NCI-H345 (cell line): ENCODE measurements around the gene ARSA.

Experiments used
- DNase-seq: peaks from one replicate; lab custom pipeline; 2025; lab: John Stamatoyannopoulos, UW

Gene ARSA

DNA sequence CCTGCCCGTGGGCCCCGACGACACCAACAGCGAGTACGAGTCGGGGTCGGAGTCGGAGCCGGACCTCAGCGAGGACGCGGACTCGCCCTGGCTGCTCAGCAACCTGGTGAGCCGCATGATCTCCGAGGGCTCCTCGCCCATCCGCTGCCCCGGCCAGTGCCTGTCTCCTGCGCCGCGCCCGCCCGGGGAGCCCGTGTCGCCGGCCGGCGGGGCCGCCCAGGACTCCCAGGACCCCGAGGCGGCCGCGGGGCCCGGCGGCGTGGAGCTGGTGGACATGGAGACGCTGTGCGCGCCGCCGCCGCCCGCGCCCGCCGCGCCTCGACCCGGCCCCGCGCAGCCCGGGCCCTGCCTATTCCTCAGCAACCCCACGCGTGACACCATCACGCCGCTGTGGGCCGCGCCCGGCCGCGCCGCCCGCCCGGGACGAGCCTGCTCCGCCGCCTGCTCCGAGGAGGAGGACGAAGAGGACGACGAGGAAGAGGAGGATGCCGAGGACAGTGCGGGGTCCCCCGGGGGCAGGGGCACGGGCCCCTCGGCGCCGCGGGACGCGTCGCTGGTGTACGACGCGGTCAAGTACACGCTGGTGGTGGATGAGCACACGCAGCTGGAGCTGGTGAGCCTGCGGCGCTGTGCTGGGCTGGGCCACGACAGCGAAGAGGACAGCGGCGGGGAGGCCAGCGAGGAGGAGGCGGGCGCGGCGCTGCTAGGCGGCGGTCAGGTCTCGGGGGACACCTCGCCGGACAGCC lies 23.5 kb downstream of the ARSA start:
- DNase-seq, result no peak

DNA sequence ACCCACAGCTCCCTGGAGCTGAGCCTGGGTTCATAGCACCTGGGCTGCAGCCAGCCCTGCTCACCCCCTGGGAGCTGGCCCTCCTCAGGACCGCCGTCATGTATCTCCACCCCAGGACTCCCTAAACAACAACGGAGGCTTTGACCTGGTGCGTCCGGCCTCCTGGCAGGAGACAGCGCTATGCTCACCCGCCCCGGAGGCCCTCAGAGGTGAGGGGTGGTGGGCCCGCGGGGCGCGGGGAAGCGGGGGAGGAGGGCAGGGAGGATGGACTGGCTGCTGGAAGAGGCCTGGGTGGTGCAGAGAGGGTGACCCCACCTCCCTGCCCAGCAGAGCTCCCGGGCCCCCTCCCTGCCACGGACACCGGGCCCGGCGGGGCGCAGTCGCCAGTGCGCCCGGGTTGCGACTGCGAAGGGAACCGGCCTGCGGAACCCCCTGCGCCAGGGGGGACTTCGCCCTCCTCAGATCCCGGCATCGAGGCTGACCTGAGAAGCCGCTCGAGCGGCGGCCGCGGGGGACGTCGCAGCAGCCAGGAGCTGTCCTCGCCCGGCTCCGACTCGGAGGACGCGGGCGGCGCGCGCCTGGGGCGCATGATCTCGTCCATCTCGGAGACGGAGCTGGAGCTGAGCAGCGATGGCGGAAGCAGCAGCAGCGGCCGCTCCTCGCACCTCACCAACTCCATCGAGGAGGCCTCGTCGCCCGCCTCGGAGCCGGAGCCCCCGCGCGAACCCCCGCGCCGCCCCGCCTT lies 24.3 kb downstream of the ARSA start:
- DNase-seq, result no peak

DNA sequence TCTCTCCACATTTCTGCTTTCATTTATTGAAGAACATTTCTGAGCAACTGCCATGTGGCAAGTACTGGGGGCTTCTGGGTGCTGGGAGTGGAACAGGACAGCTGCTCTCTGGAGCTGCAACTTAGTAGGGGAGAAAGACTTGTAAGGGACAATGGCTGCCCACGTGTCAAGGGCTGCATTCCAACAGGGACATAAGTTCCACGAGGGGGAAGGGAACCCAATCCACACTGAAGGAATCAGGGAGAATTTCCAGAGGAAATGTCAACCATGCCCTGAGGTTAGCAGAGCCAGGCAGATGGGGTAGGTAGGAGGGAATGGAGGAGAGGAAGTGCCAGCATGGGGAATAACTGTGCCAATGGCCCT lies 25.6 kb downstream of the ARSA start:
- DNase-seq, result no peak

DNA sequence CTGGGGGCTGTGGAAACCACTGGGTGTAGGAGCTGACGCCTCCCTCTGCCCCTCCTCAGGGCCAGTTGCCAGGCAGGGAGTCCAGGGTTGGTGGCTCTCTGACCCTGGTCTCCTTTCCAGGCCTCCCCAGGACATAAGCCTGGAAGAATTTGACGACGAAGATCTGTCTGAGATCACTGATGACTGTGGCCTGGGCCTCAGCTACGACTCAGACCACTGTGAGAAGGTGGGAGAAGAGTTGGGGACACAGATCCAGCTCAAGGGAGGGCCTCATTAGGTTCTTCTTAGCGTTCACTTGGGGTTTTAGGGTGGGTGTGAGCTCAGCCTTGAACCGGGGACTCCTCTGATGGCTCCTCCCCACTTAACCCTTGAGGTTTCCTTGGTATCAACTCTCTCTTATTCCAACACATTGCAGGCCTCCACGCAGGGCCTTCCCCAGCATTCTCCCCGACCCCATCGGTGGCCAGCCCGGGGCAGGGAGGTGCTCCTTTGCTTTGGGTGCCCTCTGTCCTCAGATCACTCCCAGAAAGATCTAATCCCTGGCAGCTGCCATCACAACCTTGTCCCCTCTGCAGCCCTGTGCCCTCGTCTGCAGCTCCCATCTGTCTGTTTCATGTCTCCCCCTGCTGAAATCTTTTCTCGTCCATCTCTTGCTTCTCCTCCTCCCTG lies 26.1 kb downstream of the ARSA start:
- no peak for DNase-seq

GRCh38 chr22:50600967-50601668 lies 26.8 kb downstream of the ARSA start:
- no peak for DNase-seq

DNA sequence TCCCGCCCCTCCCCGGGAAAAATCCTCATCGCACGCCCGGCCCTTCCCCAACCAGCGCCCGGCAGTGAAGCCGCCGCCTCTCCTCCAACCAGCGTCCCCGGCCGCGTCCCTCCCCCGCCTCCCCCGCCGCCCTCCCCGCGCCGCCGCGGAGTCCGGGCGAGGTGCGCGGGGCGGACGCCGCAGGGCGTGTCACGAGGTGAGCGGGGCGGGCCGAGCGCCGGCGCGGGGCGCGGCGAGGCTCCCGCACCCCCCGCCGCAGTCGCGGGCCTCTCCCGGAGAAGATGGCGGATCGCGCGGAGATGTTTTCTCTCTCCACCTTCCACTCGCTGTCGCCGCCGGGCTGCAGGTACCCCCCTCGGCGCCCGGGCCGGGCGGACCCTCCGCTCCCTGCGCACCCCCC lies 27.4 kb downstream of the ARSA start, which contains the start of gene MAPK8IP2:
Gene MAPK8IP2 (plus strand): TSS at position 256 of the 400 bp plus-strand sequence. CDS start 26 bp downstream, at position 282.
- peak; percentile 68 for DNase-seq

DNA sequence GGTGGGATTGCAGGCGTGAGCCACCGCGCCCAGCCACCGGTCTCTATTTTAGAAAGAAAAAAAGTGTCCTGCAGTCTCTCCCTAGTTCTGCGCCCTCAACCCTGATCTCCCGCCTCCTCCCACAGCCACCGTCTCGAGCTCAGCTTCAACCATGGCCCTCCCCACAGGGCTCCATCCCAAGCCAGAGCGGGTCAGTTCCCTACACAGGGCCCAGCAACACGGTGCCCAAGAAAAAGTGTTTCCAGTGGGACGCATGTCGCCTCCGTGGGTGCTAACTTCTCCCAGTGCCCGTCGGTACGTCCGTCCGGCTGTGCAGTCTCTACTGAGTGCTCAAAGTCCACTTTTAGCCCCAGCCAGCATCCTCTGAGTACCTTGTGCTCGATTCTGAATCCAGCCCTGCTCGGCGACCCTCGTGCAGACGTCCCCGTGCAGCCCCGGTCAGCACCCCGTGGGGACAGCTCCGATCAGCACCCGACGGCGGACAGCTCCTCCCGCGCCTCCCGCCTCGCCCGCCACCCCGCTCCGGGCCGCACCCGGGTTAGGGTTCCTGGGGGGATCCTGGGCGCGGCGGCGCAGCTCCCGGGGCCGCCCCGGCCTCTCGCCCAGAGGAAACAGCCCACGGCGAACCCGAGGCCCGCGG lies 28.0 kb downstream of the ARSA start:
- no peak for DNase-seq

- DNase-seq, result no peak
Observed at GRCh38 chr22:50597097-50597496, 30.9 kb downstream of the ARSA start.

GRCh38 chr22:50595189-50595588 lies 32.8 kb downstream of the ARSA start:
- no peak for DNase-seq

GRCh38 chr22:50587407-50587806 lies 40.5 kb downstream of the ARSA start:
- no peak for DNase-seq

DNA sequence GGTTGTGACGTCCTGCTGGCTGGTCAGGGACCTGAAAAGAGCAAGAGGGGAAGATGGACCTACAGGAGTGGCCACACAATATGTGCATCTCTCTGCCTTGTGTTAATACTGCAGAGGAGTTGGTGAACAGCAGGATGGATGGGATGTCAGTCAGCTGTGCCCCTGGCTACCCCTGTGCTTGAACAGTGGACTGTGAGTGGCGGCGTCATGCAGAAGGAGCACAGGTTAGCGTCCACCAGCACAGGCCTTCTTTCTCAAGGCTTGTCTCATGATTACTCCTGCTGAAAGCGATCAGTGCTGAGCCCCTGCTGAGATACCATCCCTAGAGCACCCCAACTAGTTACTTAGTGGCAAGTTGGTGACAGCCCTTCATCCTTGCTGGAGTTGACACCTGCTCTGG lies 41.5 kb downstream of the ARSA start:
- no peak for DNase-seq

DNA sequence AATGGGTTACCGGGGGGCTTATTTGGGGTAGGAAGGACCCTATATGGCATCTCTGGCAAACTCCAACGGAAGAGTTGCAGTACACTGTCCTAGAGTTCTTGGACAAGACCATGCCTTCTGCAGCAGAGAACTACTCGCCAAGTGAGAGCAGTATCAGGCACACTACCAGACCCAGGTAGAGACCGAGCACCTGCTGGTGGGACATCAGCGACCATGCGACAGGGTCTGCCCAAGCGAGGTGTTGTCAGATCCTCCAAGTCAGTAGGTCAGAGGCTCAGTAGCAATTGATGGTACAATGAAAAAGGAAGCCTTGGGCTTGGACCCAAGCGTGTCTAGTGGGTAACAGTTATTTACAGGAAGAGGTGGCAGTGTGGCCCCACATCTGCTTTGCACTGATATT lies 42.2 kb downstream of the ARSA start:
- DNase-seq, result no peak

DNA sequence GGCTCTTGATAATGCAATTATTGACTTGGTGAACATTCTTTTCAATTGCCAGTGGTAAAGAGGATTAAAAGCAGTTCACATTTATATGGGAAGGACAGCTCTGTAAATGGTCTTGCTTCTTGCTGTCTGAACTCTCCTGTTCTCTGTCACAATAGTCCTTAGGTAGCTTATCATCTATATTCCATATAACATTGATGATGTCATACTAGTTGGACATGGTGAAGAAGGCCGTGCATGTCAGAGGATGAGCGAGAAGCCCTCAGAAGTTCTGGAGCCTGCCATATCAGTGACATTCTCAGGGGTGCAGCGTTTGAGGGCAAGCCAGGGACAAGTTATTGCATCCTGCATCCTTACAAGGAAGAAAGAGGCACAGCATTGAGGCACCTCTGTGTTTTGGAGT lies 42.7 kb downstream of the ARSA start:
- no peak for DNase-seq

GRCh38 chr22:50584106-50585096 lies 43.6 kb downstream of the ARSA start:
- DNase-seq, result no peak

DNA sequence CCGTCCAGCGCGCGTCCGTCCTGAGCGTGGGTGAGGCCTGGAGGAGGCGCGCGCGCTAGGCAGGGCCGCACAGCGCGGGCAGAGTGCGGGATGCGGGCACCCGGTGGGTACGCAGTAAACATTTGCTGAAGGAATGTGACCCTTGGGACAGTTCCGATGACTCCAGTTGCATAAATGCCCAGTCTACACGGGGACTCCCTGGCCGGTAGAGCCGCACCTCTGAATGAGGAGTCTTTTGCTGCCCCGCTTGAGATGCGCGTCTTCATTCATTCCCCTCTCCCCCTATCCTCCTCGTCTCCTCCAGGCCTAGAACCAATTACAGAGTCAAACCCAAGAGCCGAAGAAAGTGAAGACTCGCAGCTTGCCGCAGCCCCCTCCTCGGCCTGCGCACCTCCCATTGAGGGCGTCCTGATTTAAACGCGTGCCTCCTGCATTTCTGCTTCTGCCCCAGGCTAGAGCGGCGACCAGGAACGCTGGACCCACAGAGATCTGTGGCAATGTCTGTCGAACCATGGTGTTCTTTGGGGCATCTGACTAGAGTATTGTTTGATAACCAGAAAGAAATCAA lies 44.6 kb downstream of the ARSA start:
- DNase-seq, result no peak

GRCh38 chr22:50582493-50583293 lies 45.3 kb downstream of the ARSA start, which contains the start of gene CHKB:
CHKB (minus strand) TSS chr22:50582849; CDS start chr22:50582781, 68 bp downstream.
- DNase-seq, result peak; percentile 97

DNA sequence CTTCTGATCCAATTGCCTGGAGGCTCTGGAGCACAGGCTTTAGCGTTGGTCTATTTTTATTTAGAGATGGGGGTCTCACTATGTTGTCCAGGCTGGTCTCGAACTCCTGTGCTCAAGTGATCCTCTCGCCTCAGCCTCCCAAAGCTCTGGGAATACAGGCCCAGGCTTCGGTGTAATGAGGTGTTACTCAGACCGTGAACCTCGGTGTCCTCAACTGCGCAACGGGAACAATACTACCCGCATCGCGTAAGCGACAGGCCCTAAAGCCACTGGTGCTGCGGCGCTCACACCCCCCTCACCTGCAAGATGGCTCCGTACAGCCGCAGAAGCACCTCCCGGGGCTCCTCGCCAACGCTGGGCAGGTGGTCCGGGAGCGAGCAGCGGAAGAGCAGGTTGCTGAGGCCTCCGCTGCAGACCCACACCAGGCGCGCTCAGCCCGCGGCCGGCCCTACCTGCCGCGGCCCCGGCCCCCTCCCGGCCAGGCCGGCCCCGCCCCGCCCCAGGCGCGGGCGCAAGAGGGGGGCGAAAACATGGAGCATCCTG lies 45.9 kb downstream of the ARSA start:
- no peak for DNase-seq

GRCh38 chr22:50581031-50581949 lies 46.7 kb downstream of the ARSA start:
- no peak for DNase-seq
